Islet of Langerhans (tissue), 1 donor: ENCODE measurements around the gene SSR1.
"Not testable (repeated sequence)": the region's sequence is repeated elsewhere in the genome, so short reads cannot be mapped to it uniquely, and the experiment has no call there.

Experiments used
- FAIRE-seq: peaks from one replicate; lab custom pipeline; 2011; peaks lifted over from hg19 to GRCh38; lab: Jason Lieb, UNC

Gene SSR1

DNA sequence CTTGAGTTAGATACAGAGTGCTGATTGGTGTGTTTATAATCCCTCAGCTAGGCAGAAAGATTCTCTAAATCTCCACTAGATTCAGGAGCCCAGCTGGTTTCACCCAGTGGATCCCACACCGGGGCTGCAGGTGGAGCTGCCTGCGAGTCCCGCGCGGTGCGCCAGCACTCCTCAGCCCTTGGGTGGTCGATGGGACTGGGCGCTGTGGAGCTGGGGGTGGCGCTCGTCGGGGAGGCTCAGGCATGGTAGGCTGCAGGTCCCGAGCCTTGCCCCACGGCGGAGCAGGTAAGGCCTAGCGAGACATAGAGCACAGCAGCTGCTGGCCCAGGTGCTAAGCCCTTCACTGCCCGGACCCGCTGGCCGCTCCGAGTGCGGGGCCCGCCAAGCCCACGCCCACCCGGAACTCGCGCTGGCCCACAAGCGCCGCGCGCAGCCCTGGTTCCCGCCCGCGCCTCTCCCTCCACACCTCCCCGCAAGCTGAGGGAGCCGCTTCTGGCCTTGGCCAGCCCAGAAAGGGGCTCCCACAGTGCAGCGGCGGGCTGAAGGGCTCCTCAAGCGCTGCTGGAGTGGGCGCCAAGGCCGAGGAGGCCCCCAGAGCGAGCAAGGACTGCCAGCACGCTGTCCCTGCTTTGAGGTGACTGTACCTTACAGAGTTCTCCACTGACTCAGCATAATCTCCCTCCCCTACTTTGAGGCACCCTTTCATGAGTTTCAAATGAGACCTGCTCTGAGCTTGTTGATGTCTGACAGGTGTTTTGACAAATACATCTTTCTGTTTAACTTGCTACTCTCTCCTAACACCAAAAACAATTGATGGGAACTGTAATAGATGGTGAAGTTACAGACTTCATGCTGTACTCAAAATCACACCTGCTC is 3.9 kb upstream of the SSR1 start:
- FAIRE-seq = no peak

DNA sequence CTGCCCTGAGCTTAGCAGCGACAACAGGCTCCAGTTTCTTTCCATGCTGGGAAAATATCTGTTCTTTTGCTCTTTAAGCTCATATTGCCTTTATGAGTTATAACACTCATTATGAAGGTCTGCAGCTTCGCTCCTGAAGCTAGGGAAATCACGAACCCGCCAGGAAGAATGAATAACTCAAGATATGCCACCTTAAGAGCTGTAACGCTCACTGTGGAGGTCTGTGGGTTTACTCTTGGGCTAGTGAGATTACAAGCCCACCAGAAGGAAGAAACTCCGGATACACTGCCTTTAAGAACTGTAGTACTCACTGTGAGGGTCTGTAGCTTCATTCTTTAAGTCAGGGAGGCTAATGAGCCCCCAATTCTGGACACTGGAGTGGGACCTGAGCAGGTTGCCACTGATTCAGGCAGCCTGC is 3.0 kb upstream of the SSR1 start:
- FAIRE-seq = no peak

DNA sequence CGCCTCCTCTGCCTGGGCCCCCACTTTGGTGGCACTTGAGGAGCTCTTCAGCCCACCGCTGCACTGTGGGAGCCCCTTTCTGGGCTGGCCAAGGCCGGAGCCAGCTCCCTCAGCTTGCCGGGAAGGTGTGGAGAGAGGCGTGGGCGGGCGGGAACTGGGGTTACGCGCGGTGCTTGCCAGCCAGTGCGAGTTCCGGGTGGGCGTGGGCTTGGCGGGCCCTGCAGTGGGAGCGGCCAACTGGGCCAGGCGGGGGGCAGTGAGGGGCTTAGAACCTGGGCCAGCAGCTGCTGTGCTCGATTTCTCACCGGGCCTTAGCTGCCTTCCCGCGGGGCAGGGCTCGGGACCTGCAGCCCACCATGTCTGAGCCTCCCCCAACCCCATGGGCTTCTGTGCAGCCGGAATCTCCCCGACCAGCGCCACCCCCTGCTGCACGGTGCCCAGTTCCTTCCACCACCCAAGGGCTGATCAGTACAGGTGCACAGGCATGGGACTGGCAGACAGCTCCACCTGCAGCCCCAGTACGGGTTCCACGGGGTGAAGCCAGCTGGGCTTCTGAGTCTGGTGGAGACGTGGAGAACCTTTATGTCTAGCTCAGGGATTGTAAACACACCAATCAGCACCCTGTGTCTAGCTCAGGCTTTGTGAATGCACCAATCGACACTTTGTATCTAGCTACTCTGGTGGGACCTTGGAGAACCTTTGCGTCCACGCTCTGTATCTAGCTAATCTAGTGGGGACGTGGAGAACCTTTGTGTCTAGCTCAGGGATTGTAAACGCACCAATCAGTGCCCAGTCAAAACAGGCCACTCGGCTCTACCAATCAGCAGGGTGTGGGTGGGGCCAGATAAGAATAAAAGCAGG is 2.3 kb upstream of the SSR1 start:
- FAIRE-seq = not testable (repeated sequence)

DNA sequence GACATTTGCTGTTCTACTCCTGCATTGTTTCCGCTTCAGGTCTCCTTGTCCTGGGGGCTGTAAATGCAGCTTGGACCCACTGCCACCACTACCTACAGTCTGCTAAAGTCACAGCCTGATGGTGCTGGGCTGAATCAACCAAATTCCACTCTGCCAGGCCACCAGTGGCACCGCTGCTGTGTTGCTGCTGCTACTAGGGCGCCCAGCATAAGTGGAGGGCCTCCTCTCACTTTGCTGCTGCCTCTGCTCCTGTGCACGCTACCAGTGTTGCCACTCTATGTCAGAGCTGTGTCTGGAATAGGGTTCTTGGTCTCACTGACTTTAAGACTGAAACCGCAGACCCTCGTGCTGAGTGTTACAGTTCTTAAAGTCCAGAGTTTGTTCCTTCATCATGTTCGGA is 1.4 kb upstream of the SSR1 start:
- no peak for FAIRE-seq

DNA sequence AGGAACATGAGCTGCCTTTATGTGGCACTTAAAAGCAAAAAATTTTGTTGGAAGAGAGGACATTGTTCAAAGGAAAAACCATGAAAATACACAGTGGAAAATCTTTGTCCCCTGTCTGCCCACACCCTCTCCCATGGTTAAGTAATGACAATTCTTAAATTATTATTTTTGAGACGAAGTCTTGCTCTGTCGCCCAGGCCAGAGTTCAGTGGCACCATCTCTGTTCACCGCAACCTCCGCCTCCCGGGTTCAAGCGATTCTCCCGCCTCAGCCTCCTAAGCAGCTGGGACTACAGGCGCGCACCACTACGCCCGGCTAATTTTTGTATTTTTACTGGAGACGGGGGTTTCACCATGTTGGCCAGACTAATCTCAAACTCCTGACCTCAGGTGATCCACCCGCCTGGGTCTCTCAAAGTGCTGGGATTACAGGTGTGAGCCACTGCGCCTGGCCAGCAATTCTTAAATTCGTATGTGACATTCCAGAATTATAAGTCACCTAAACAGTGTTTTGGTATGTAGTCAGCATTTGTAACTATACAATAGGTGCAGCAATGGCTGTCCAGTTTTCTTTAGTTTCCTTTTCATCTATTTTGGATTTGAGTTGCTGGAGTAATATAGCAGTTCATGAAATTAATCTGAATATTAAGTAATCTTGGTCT is 636 bp upstream of the SSR1 start:
- FAIRE-seq = no peak

DNA sequence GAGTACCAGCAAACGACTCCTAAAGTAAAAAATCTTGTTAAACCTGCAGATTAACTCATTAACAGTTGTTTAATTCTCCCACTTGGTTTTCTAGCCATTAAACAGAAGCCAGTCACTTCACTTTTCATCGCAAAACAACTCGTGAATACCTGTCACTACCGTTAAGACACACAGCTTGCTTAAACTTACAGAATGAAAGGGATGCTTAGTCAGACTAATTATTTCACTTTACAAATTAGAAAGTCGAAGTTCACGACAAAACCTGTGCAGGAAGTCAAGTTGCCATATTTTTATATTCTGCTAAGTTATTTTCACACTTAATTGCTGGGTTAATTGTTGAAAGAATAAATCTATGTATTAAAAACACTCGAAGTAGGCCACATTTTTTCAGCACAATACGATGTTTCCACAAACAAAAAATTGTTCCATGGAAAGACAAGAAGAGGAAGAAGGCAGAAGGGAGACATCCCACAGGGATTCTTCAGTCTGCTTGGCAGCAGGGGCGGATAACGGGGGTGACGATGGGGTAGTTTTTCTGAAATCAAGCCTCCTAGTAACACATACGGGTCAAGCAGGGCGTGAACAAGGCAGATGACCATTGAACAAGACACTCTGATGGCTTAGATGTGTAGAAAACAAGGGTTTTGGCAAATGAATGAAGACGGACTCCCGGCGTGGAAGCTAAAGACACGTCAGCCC is 933 bp downstream of the SSR1 start:
- no peak for FAIRE-seq

DNA sequence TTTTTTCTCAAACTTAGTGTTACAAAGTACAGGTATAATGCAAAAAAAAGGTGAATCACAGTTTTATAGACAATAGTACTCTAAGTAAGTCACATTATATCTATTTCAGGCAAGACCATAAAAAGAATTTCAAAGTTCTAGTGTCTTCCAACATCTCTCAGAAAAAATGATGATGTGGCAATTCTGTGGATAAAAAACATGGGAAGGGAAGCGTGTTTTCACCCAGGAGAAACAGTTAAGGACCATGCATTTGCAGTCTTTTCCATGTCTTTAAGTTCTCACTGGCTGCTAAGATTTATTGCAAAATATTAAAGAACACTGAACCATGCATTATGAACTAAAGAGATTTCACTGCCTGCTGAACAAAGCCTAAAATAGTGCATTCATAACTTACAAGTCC is 1.8 kb downstream of the SSR1 start:
- FAIRE-seq = no peak

DNA sequence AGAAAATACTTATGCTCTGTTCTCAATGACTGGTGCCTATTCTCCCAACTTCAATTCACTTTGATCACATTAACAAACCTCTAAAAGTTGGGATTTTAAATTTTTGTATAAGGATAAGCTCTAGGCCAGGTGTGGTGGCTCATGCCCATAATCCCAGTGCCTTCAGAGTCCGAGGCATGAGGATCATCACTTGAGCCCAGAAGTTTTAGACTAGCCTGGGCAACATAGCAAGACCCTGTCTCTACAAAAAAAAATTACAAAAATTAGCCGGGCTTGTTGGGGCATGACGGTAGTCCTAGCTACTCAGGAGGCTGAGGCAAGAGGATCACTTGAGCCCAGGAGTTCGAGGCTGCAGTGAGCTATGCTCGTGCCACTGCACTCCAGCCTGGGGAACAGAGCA is 3.9 kb downstream of the SSR1 start:
- FAIRE-seq = no peak

DNA sequence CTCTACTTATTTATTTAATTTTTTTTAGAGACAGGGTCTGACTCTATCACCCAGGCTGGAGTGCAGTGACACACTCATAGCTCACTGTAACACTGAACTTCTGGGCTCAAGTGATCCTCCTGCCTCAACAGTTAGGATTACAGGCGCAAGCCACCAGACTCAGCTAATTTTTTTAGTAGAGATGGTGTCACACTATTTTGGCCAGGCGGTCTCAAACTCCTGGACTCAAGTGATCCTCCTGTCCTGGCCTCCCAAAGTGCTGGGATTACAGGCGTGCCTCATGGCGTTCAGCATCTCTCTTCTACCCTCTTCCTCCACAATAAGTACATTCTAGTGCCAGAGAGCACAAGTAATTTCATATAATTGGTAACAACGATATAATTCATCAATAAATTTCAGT is 5.5 kb downstream of the SSR1 start:
- no peak for FAIRE-seq

DNA sequence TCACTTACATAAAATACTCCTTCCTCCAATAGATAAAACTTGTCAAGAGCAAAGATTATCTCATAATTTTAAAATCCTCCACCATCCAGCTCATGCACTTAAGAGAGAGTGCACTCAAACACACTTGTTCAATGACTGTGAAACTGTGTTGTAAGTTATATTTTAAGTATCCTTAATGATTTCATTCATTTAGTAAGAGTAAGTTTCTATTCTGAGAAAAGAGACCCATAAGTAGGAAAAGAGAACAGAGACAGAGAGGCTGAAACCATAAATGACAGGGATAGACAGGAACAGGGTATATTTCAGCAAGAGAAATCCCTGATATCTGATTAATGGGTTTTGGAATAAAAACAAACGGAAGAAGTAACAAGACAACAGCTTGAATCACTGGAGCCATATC is 8.2 kb downstream of the SSR1 start:
- FAIRE-seq = no peak

DNA sequence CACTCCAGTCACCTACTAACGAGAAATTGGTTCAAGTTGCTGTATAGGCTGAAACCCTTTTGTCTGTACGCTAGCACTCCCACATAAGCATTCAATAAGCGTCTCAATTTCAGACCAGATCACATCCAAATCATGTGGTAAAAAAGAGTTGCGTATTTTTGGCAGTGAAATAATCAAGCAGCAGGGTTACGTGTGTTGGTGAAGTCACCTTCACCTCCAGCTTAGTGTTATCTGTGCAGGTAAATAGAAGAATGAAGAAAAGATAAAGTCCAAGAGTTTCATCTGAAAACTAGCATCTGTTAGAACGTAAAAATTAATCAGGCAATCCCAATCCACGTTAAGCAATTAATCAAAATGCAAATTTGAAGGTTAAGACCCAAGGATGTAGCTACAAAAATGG is 11.3 kb downstream of the SSR1 start:
- FAIRE-seq = peak; percentile 9

DNA sequence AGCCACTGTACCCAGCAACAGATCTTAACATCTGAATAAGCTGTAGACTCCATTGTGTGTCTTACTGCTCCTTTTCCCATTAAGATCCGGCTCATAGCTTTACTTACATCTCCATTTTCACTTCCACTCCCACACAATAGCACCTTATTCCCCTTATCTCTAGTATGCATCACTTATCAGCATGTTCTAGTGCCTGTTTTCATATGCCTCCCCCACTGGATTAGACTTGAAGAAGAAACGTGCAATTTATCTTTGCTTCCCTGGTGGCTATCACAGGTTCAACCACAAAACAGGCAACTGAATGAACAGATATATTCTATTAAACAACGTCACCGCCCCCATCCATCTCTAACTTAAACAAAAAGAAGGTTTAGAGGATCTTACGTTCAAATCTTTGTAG is 12.1 kb downstream of the SSR1 start:
- no peak for FAIRE-seq

DNA sequence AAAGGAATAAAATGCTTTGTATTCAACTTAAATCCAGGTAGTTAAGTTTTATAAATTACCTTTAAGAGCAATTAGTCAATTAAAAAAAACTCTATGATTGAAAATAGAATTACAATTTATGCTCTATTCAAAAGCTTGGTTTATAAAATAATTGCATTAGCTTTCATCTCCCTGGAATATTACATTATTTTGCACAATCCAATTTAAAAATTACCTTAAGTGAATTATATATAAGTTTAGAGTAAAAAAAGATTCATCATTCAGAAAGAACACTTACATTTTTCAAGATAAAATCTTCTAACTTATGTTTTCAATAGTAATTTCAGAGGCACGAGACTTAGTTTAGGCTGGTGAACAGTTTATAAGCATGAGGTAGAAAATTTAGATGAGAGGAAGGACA is 14.9 kb downstream of the SSR1 start:
- FAIRE-seq = no peak

DNA sequence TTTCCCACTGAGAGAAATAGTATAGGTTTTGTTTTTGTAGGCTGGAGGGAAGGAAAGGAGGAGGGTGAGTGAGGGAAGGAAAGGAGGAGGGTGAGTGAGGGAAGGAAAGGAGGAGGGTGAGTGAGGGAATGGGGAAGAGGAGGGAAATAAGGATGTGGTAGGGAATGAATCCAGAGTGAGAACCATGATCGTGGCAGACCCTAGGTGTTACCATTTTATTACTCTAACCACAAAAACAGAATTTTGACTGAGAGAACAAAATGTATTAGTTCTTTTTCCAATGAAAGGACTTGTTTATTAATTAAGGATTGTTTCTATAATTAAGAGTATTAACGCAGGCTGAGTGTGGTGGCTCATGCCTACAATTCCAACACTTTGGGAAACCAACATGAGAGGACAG is 16.4 kb downstream of the SSR1 start:
- no peak for FAIRE-seq

DNA sequence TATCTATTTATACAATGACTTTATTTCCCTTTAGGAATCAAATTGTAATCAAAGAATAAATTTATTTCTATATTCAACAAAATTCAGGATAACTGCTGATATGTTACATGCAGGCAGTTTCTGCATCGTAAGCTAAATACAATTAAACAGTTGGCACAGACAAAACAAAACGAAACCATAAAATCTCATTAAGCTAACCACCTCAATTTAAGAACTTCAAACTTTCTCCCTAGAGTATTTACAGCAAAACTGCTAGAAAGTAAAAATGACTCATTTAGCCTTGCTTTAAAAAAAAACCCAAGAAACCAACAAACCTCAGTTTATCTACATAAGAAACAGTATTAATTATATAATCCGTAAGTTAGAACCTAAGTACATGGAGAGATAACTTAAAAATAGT is 17.1 kb downstream of the SSR1 start:
- peak; percentile 80 for FAIRE-seq

DNA sequence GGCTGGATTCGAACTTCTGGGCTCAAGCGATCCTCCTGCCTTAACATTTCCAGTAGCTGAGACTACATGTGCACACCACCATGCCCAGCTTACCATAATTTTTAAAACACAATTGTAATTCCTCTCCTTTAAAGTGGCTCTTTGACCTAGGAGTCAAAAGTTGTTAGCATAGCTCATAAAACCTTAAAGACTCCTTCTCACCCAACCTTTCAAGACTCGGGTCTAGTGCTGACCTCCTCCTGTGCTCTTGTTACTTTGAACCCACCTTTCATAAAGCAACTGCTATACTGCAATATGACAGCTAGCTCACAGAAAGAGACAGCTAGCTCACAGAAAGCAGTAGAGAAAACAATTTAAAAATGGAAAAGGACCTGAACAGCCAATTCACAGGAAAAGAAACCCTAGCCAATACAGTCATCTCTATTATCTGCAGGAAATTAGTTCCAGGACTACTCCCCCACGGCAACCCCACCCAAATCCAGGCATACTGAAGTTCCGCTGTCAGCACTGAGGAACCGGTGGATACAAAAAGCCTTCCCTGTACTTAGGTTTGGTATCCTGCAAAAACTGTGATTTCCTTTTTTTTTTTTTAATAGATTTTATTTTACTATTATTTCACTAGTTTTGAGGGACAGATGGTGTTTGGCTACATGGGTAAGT is 20.3 kb downstream of the SSR1 start:
- FAIRE-seq = no peak

DNA sequence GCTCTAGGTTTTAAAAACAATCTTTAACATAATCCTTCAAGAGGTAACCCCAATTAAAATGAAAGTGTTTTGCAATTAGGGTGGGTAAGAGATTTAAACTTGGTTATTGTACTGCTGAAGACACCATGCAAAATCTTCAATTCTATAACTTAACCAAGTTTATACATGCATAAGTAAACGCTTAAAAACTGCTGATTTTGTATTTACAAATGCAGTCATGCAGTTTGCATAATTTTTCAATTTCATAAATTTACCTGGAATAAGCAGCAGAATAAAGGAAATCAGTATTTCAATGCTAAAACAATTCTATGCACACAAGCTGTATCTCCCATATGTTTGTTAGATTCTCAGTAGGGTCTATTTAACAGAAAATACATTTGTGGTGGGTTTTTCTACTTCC is 22.9 kb downstream of the SSR1 start:
- FAIRE-seq = no peak

DNA sequence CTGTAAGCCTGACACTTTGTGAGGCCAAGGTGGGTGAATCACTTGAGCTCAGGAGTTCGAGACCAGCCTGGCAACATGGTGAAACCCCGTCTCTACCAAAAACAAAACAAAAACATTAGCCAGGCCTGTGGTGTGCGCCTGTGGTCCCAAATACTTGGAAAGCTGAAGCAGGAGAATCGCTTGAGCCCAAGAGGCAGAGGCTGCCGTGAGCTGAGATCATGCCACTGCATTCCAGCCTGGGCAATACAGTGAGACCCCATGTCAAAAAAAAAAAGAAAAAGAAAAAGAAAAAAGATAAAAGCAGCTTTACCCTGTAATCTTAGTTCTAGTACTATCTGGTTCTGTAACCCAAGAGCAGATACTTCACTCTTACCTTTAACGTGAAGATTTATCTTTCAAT is 27.6 kb downstream of the SSR1 start:
- FAIRE-seq = no peak

DNA sequence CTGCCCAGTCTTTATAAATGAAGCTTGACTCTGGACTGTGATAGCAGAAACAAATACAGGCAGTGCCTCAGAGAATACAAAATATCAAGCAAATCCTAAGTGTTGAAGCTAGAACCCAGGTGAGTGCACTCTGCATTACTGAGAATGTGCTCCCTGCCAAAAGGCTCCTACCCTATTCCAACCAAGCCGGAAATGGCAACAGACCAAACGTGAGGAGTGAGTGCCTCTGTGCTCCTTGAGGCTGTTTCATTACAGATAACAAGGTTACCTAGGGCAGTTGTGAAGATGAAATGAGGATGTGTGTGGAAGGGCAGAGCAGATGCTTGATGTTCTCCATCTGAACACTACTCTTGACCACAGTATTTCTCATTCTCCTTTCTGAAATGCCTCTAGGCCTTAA is 29.3 kb downstream of the SSR1 start:
- no peak for FAIRE-seq

DNA sequence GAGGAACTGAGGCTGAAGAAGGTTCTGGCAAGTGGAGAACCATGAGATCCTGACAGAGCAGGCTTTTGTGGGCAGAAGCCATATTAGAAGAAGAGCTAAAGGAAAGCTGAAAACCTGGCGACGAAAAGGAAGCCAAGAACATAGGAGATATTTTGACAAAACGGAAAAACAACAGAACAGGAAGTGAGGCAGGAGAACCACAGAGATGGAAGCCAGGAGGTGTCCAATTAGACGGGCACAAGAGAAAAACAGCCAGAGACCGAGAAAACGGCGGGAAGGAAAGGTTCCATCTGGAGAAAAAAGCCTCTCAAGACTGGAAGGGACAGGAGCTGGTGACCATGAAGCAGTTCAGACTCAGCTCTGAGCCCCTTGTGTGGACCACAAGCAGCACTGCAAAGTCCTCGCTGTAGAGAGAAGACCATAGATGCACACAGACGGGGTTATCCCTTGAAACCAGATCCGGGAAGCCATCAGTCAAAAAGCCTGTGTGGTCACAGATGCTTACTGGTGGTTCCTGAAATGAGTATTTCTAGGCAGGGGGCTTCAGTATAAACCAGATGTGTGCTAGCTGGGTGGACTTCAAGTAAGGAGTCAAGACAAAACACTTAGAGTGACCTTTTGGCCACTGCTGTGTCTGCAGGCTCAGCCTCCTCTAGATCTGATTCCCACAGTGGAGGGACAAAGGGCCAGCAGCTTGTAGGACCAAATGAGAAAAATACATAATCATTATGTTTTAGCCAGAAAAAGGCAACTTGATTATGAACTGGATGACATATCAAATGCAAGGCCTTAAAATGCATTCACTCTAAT is 30.7 kb downstream of the SSR1 start:
- no peak for FAIRE-seq

DNA sequence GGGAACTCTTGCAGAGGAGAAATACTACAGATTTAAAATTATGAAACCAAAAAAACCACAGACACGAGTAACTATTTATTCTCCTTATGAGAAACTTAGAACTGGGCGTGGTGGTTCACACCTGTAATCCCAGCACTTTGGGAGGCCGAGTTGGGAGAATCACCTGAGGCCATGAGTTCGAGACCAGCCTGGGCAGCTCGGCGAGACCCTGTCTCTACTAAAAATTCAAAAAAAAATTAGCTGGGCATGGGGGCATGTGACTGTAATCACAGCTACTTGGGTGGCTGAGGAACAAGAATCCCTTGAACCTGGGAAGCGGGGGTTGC is 36.8 kb downstream of the SSR1 start:
- no peak for FAIRE-seq
